Body of pancreas (tissue), 4 donors: ENCODE measurements around the gene PSME2. TPM values are rescaled to one million over a fixed set of nuclear protein-coding genes. Genes with fewer than 3 reads are reported as not detected.
A peak's percentile ranks its signal among the peaks of the same experiment; 100 is the strongest.

ENCODE experiments used
- ATAC-seq: fragments of 150-250 bp; one replicate; pipeline ENCODE4 v1.9.1; 2016
- DNase-seq, 4 donors: peaks; one replicate each; pipeline ENCODE4 v3.0.0-alpha.2; 2019
- H3K27ac ChIP-seq, 4 donors: fragments of 200-600 bp; sonication (generic); 1 replicate in 3 of 4; 2 replicates in 1 of 4; pipeline versions ENCODE4 v1.5.1 to v1.6.1; 2016 to 2019; ENCODE audit warnings: mild to moderate bottlenecking in 1 of 4, mixed read lengths in 1 of 4, moderate library complexity in 1 of 4
- H3K27me3 ChIP-seq, 2 donors: fragments of 200-600 bp; sonication (generic); one replicate each; pipeline ENCODE4 v1.6.0; 2016; ENCODE audit warnings: mild to moderate bottlenecking in 1 of 2
- H3K36me3 ChIP-seq, 2 donors: fragments of 200-600 bp; sonication (generic); replicated peaks in 1 of 2; 2 replicates each; pipeline ENCODE4 v1.5.1; 2016; ENCODE audit warnings: low read depth in 2 of 2; ENCODE audit not compliant: insufficient read depth in 1 of 2
- H3K4me1 ChIP-seq: fragments of 200-600 bp; sonication (generic); one replicate; pipeline ENCODE4 v1.6.0; 2016
- H3K4me3 ChIP-seq, 2 donors: fragments of 200-600 bp; sonication (generic); 1 replicate in 1 of 2; 2 replicates in 1 of 2; pipeline ENCODE4 v1.5.1; 2016 to 2019
- H3K9me3 ChIP-seq, 3 donors: fragments of 200-600 bp; sonication (generic); 1 replicate in 2 of 3; 2 replicates in 1 of 3; pipeline ENCODE4 v1.5.1; 2016
- POLR2A ChIP-seq, 3 donors: fragments of 450-650 bp; IDR thresholded peaks; one replicate each; pipeline ENCODE4 v1.6.1; 2016; ENCODE audit warnings: antibody characterized with exemption in 3 of 3, mild to moderate bottlenecking in 2 of 3
- WGBS, 2 donors: methylation state at CpG; one replicate each; pipeline ENCODE4 v1.1.5; 2017; 5-methylcytosine and 5-hydroxymethylcytosine counted together
- intact Hi-C: fragments of 100-400 bp; cut with DNase I; formaldehyde crosslinking; loops from one replicate; pipeline ENCODE4 v1.15.1; 2023
- total RNA-seq, 2 donors: library from RNA; depleted of rRNA; stranded (reverse); fragments of >200 nt; gene quantifications; one replicate each; pipeline ENCODE4 v1.1.0, GENCODE V29; 2016
- TF ChIP-seq, protein P1 (sequence below), 7 experiments: fragments of 450-650 bp in 4 of 7; fragments of 200-600 bp in 3 of 7; sonication (generic) in 3 of 7; IDR thresholded peaks; one replicate each; pipeline ENCODE4 v1.5.1; 2016 to 2019; ENCODE audit warnings: antibody characterized with exemption in 7 of 7

PSME2 gene
- total RNA-seq, 2 donors from 2014 or later, result 29.3 to 30.4 TPM

DNA sequence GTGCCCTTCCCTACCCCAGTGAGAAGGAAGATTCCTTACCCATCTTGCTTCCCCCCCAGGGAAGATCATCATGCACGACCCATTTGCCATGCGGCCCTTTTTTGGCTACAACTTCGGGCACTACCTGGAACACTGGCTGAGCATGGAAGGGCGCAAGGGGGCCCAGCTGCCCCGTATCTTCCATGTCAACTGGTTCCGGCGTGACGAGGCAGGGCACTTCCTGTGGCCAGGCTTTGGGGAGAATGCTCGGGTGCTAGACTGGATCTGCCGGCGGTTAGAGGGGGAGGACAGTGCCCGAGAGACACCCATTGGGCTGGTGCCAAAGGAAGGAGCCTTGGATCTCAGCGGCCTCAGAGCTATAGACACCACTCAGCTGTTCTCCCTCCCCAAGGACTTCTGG, 43.0 kb downstream of the PSME2 start:
- no peak for TF ChIP-seq POLR2A (IDR thresholded peaks at IDR 0.05)
- TF ChIP-seq, protein P1, sequence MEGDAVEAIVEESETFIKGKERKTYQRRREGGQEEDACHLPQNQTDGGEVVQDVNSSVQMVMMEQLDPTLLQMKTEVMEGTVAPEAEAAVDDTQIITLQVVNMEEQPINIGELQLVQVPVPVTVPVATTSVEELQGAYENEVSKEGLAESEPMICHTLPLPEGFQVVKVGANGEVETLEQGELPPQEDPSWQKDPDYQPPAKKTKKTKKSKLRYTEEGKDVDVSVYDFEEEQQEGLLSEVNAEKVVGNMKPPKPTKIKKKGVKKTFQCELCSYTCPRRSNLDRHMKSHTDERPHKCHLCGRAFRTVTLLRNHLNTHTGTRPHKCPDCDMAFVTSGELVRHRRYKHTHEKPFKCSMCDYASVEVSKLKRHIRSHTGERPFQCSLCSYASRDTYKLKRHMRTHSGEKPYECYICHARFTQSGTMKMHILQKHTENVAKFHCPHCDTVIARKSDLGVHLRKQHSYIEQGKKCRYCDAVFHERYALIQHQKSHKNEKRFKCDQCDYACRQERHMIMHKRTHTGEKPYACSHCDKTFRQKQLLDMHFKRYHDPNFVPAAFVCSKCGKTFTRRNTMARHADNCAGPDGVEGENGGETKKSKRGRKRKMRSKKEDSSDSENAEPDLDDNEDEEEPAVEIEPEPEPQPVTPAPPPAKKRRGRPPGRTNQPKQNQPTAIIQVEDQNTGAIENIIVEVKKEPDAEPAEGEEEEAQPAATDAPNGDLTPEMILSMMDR (IDR thresholded peaks at IDR 0.05), result no peak
- 90% methylated on average over 13 of the region's 13 CpGs; no CpG with 5 or more reads in 1 of the 2 donors for WGBS, 2 donors
- Histone ChIP-seq H3K9me3 (no peaks in the 10 kb centered on the region), H3K4me1 (peaks cover 25% of the 10 kb centered on the region), H3K4me3 (no peak overlapping the region), H3K36me3 (peaks cover 0 to 5% of the 10 kb centered on the region in 2 donors), H3K27ac (no peak overlapping the region), H3K27me3 (no peaks in the 10 kb centered on the region)
- ATAC-seq (no peak), DNase-seq (no peak)
- intact Hi-C loops, result no loop called here

DNA sequence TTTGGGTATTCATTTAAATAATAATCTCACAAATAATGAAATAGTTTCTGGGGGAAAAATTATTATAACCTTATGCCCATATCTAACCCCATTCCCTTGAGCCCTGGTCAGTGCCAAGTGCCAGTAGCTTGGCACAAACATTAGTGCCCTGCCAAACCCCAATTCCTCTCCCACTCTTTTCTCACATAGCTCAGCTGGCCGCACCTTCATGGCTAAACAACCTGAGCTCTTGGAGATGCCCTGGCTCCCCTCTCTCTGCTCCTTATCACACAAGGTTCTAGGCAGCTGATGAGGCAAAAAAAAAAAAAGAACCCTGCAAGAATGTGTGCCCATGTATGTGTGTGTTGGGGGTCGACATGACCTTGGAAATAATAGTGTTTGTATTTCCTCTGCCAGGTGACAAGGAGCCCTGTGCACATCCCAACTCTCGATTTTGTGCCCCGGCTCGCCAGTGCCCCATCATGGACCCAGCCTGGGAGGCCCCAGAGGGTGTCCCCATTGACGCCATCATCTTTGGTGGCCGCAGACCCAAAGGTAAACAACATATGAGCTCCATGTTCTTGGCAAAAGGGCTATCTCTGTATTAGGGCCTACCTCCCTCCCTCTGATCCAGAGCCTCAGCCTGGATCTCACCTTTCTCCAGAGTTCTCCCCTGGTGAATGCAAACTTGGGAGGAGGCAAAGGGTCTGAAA, 43.9 kb downstream of the PSME2 start:
- H3K27ac ChIP-seq, result no peak overlapping the region
- ATAC-seq (no peak), DNase-seq (no peak)
- H3K36me3 ChIP-seq, result peaks cover 0 to 5% of the 10 kb centered on the region in 2 donors
- no peak for TF ChIP-seq POLR2A (IDR thresholded peaks at IDR 0.05)
- TF ChIP-seq, protein P1 (IDR thresholded peaks at IDR 0.05), result no peak
- 71 to 75% methylated on average over 7 of the region's 7 CpGs for WGBS, 2 donors
- peaks cover 30% of the 10 kb centered on the region for H3K4me1 ChIP-seq
- intact Hi-C loops, result no loop called here
- no peak overlapping the region for H3K4me3 ChIP-seq
- H3K9me3 ChIP-seq, result no peaks in the 10 kb centered on the region
- no peaks in the 10 kb centered on the region for H3K27me3 ChIP-seq

DNA sequence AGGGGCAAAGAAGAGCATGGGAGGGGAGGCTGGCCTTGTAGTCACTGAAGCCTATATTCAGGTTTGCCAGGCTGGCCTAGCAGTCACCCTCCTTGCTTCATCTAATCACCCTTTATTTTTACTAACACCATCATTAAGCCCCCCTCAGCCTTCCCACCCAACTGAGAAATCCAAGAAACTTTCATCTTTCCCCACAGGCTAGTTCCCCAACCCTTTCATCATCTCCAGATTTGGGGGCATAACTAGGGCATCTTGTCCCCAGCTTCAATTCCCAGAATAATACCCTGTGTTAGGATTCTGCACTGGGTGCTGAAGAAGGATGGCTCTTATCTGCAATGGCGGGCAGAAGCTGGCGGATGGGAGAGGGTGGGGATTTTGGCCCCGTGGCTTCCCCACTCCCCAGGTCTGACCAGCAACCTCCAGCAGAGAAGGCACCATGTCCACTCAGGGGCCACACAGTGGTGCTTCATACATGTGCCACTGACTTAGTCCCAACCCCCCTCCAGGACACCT, 45.4 kb downstream of the PSME2 start:
- ATAC-seq (no peak), DNase-seq (no peak)
- Histone ChIP-seq H3K27me3 (no peaks in the 10 kb centered on the region), H3K4me1 (peaks cover 37% of the 10 kb centered on the region), H3K4me3 (no peak overlapping the region), H3K9me3 (no peaks in the 10 kb centered on the region), H3K36me3 (peaks cover 0 to 5% of the 10 kb centered on the region in 2 donors), H3K27ac (peak overlapping the region in 1 of 4 donors; percentile 12)
- intact Hi-C loops, result no loop called here
- TF ChIP-seq, protein P1 (IDR thresholded peaks at IDR 0.05), result no peak
- TF ChIP-seq POLR2A (IDR thresholded peaks at IDR 0.05), result no peak
- WGBS, 2 donors, result 68 to 90% methylated on average over 3 of the region's 3 CpGs

DNA sequence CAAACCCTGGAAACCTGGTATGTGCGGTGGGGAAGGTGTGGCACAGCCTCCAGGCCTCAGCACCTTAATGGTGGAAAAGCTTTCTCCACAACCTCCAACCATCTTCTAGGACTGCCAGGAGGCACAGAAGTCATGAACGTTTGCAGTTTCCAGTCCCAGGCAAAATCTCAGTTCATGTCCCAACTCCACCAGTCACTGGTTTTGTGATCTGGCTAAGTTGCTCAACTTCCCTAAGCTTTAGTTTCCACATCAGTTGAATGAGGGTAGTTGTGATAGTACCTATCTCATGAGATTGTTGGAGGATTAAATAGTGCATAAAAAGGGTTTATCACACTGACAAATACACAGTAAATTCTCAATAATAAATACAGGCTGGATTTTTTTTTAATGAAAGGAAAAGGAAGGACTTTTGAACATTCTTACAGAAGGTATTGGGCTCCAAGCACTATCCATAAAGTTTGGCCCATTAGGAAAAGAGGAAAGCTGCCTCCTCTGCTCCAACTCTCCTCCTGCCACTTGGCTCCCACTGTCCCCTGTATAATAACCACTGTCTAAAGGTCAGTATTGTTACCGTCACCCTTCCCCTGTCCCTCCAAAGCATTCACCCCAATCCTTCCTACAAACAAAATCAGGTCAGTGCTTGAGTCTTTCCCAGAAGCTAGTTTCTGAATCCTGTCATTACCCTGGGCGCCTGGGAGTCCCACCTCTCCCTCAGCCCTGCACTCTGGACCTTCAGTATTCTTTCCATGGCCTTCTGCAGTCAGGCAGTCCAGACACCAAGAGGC, 46.0 kb downstream of the PSME2 start:
- Histone ChIP-seq H3K9me3 (no peaks in the 10 kb centered on the region), H3K36me3 (peaks cover 0 to 5% of the 10 kb centered on the region in 2 donors), H3K27ac (peak overlapping the region in 1 of 4 donors; percentile 12), H3K4me3 (no peak overlapping the region), H3K27me3 (no peaks in the 10 kb centered on the region), H3K4me1 (peaks cover 43% of the 10 kb centered on the region)
- intact Hi-C loops, result no loop called here
- DNase-seq (no peak), ATAC-seq (no peak)
- no peak for TF ChIP-seq POLR2A (IDR thresholded peaks at IDR 0.05)
- TF ChIP-seq, protein P1 (IDR thresholded peaks at IDR 0.05), result no peak
- 68 to 80% methylated on average over 4 of the region's 4 CpGs for WGBS, 2 donors
